NT2/D1 (cell line): ENCODE results near the gene MTFR1L.

Source experiments
- SUZ12 ChIP-seq: IDR thresholded peaks from 2 replicates; pipeline ENCODE4 v1.6.1; 2011; ENCODE audit not compliant: insufficient read length, insufficient read depth; ENCODE audit errors: extremely low read depth
- ZNF274 ChIP-seq: IDR thresholded peaks from 2 replicates; pipeline ENCODE4 v1.6.1; 2011; ENCODE audit warnings: mild to moderate bottlenecking, low read depth, low read length

DNA sequence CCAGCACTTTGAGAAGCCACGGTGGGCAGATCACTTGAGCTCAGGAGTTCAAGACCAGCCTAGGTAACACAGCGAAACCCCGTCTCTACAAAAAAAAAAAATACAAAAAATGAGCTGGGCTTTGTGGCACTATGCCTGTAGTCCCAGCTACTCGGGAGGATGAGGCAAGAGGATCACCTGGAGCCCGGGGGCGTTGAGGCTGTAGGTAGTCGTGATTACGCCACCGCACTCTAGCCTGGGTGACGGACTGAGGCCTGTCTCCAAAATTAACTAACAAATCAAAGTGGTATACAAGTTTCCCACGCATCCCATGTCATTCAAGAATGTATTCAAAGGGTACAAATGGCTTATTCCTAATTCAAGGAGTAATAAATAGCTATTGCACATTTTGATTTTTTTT, 37.1 kb downstream of the MTFR1L start:
- TF ChIP-seq ZNF274: no peak
- TF ChIP-seq SUZ12: no peak
